ENCODE results near the gene MRPL52.

Gene MRPL52

DNA sequence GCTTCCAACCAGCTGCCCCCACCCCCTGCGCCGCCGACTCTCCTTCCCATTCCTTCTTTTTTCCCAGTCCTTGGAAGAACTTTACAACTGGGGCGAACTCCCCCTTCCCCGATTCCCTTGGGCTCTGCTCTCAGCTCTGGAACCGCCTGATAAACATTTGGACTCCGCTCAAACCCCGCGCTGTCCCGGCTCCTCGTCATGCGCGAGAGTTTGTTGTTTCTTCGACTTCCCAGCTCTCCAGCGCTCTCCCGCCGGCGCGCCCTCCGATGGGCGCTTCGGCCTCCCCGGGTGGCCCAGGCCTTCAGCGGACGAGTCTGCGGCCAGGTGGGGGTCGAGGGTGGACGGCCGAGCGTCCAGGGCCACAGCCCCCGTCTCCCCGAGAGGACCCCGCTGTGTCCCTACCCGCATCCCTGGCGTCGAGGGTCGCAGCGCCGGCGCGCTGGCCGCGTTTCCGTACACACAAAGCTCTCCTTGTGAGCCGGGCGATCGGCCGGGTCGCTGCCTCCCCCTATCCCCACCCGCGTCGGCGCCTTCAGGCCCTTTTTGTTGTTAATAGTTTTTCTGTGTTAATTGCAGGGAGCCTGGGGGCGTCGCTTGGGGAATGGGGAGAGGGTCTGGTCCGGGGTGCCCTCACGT lies 7.5 kb downstream of the MRPL52 start:
- H3K4me3 ChIP-seq (ENCODE audit: low read depth, low read length): peak overlapping the region; percentile 97
- TF ChIP-seq, protein P1, sequence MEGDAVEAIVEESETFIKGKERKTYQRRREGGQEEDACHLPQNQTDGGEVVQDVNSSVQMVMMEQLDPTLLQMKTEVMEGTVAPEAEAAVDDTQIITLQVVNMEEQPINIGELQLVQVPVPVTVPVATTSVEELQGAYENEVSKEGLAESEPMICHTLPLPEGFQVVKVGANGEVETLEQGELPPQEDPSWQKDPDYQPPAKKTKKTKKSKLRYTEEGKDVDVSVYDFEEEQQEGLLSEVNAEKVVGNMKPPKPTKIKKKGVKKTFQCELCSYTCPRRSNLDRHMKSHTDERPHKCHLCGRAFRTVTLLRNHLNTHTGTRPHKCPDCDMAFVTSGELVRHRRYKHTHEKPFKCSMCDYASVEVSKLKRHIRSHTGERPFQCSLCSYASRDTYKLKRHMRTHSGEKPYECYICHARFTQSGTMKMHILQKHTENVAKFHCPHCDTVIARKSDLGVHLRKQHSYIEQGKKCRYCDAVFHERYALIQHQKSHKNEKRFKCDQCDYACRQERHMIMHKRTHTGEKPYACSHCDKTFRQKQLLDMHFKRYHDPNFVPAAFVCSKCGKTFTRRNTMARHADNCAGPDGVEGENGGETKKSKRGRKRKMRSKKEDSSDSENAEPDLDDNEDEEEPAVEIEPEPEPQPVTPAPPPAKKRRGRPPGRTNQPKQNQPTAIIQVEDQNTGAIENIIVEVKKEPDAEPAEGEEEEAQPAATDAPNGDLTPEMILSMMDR (IDR thresholded peaks at IDR 0.05; ENCODE audit: low read depth, low read length): no peak

DNA sequence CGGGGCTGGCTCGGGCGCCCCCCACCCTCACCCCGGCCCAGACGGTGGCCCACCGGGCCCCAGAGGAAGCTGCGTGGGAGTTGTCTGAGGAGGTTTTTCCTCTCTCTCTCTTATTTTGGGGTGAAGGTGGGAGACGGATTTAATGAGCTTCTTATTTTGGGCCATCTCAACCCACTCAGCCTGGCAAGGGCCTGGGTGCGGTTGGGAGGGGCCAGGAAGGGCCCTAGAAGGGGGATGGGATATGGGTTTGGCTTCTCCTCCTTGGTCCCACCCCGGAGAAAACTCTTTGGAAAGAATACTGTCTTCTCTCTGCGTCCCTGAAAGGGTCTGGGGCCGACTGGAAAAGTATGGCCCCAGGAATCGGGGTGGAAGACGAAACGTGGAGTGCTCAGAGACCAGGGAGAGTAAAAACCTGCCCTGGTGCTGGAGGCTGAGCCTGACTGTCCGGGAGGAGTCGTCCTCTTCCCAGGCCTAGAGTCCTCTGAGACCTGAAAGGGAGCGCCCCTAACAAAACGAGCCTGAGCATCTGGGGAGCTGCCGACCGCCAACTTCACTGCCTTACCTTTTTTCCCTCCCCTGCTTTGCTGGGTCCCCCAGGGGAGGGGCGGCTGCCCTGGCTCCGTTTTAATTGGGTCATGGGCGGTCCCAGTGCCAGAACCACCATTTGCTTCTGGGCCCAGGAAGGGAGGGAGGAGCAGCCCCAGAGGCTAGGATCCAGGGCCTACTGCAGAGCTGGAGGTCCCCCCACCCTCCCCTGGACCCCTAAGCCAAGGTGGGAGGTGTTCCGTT lies 8.3 kb downstream of the MRPL52 start:
- H3K4me3 ChIP-seq (ENCODE audit: low read depth, low read length): peak overlapping the region; percentile 97
- TF ChIP-seq, protein P1 (IDR thresholded peaks at IDR 0.05; ENCODE audit: low read depth, low read length): no peak

DNA sequence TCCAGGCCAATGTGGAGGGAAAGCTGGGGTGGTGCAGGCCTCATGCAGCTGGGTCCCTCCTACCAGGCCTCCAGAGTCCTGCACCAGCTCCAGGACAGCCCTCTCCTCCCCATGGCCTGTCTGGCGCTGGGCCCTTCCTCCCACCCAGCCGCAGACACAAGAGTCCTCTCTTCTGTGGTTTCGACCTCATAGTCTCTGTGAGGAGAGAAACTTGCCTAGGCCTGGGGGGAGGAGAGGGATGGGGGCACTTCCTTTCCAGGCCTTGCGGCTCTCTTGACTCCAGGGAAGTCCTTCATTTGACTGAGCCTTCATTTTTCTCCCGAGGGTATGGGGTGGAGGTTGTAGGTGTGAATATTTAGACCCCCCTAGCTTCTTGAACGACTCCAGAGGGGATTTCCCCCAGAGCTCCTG lies 8.9 kb downstream of the MRPL52 start:
- TF ChIP-seq, protein P1 (IDR thresholded peaks at IDR 0.05; ENCODE audit: low read depth, low read length): no peak
- peak overlapping the region; percentile 97 for H3K4me3 ChIP-seq (ENCODE audit: low read depth, low read length)

DNA sequence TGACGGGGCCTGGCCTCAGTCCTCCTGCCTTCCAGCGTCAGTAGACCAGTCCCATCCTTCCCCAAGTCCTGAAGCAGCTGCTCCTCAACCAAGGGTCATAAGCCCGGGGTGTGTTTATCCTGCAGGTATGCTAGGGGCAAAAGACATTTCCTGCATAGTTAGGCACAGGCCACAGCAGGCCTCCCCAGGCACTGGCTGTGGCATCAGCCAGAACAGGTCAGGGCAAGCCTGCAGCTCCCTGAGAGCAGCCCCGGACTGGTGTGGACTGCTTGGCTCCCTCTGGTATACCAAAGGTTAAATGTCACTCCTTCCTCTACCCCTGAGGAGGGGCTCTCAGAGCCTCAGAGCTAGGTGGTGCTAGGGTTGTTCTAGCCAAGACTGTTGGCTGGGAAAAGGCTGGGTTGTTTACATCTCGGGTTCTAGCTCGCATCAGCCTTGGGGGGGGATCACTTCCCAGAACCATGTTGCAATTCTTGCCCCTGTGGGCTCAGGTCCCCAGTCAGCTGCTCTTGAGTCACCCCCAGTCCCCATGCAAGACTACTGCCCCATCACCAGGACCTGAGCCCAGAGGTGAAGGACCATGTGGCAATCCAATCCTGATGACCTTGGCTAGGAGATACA lies 9.6 kb downstream of the MRPL52 start:
- TF ChIP-seq, protein P1 (IDR thresholded peaks at IDR 0.05; ENCODE audit: low read depth, low read length): no peak
- H3K4me3 ChIP-seq (ENCODE audit: low read depth, low read length): peak overlapping the region; percentile 97

DNA sequence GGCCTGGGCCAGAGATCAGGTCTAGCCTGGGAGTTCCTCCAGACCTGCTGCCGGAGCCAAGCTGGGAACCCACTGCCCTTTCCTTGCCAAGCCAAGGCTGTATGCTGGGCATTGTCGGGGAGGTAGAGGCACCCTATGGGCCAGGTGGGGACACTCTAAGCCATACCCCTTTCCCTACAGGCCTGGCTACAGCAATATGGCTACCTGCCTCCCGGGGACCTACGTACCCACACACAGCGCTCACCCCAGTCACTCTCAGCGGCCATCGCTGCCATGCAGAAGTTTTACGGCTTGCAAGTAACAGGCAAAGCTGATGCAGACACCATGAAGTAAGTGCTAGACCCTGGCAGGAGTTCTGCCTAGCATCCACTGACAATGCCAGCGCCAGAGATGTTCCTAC lies 11.6 kb downstream of the MRPL52 start:
- H3K4me3 ChIP-seq (ENCODE audit: low read depth, low read length): no peak overlapping the region
- TF ChIP-seq, protein P1 (IDR thresholded peaks at IDR 0.05; ENCODE audit: low read depth, low read length): no peak

DNA sequence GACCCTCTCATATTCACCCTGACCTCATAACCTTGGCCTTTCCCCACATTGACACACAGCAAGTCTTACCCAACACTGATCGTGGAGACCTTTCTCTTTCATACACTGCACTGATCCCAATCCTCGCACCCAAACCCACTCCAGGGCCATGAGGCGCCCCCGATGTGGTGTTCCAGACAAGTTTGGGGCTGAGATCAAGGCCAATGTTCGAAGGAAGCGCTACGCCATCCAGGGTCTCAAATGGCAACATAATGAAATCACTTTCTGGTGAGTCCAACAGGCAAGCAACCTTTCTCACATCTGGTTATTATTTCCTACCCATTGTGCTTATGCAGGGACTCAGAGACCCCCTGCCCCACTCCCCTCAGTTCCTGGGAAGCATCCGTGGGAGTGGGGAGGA lies 12.1 kb downstream of the MRPL52 start:
- H3K4me3 ChIP-seq (ENCODE audit: low read depth, low read length): no peak overlapping the region
- TF ChIP-seq, protein P1 (IDR thresholded peaks at IDR 0.05; ENCODE audit: low read depth, low read length): no peak
